ENCODE measurements around the gene KPTN.

- no peak for TF ChIP-seq CTCF (IDR thresholded peaks at IDR 0.05)
- no peak for TF ChIP-seq POLR2A (IDR thresholded peaks at IDR 0.05)
Observed at GRCh38 chr19:47483200-47483599, 819 bp downstream of the KPTN start.
